Right lobe of liver (tissue), 4 donors: ENCODE results near the gene ADGRL2.

ENCODE experiments used
- CTCF ChIP-seq, 4 donors: fragments of 200-600 bp in 3 of 4; fragments of 450-650 bp in 1 of 4; IDR thresholded peaks; one replicate each; pipeline versions ENCODE4 v1.5.1 to v1.8.0; 2016 to 2022; ENCODE audit warnings: antibody characterized with exemption in 4 of 4, mild to moderate bottlenecking in 2 of 4
- POLR2A ChIP-seq: fragments of 450-650 bp; IDR thresholded peaks from one replicate; pipeline ENCODE4 v1.6.1; 2017; ENCODE audit warnings: antibody characterized with exemption, mild to moderate bottlenecking
- donor health status: DM: no; HTN: no; CAD: no.
- donor health status: DM: no; HTN: no; CAD: no.
- donor health status: DM: no; HTN: yes; CAD: no.

- TF ChIP-seq CTCF (IDR thresholded peaks at IDR 0.05) (no peak), POLR2A (no peak)
Measured at GRCh38 chr1:81820765-81821164, 20.0 kb downstream of the ADGRL2 start.
